ENCODE data around the gene FUT4. TPM values are rescaled to one million over a fixed set of nuclear protein-coding genes. Genes with fewer than 3 reads are reported as not detected.
"Not testable (repeated sequence)": the region's sequence is repeated elsewhere in the genome, so short reads cannot be mapped to it uniquely, and the experiment has no call there.

FUT4 gene
- polyA plus RNA-seq, 1 experiment: 1.9 TPM

- no peaks in the 10 kb centered on the region; the same call in 1 of the 2 replicates for H3K36me3 ChIP-seq (ENCODE audit: control insufficient read depth, insufficient read depth, low read length)
- ChIA-PET CTCF (no interaction called here), POLR2A (no interaction called here)
- H3K27me3 ChIP-seq (ENCODE audit: control insufficient read depth, insufficient read depth, low read length): no peaks in the 10 kb centered on the region
- H3K4me3 ChIP-seq (ENCODE audit: low read depth, low read length): no peak overlapping the region
- no peak for TF ChIP-seq CTCF (IDR thresholded peaks at IDR 0.05; ENCODE audit: insufficient read depth, low read depth, low read length)
- no peak for DNase-seq (ENCODE audit: low read depth)
These were observed 6.8 kb downstream of the FUT4 start for GRCh38 chr11:94550513-94550912.

GRCh38 chr11:94553938-94554337 is 10.2 kb downstream of the FUT4 start:
- CTCF ChIA-PET: interaction anchor here (1.4 to 1.7 kb wide), 3 partner anchors 8 to 28 kb away, joined by 3 to 6 read pairs (median 5); no protein-coding TSS in a partner anchor
- TF ChIP-seq CTCF (IDR thresholded peaks at IDR 0.05; ENCODE audit: insufficient read depth, low read depth, low read length): no peak
- H3K4me3 ChIP-seq (ENCODE audit: low read depth, low read length): no peak overlapping the region
- POLR2A ChIA-PET: no interaction called here
- no peaks in the 10 kb centered on the region for H3K27me3 ChIP-seq (ENCODE audit: control insufficient read depth, insufficient read depth, low read length)
- no peaks in the 10 kb centered on the region for H3K36me3 ChIP-seq (ENCODE audit: control insufficient read depth, insufficient read depth, low read length)
- no peak for DNase-seq (ENCODE audit: low read depth)

- POLR2A ChIA-PET; DNase-seq (ENCODE audit: low read depth); H3K4me3 ChIP-seq (ENCODE audit: low read depth, low read length); H3K27me3 ChIP-seq (ENCODE audit: control insufficient read depth, insufficient read depth, low read length); H3K36me3 ChIP-seq (ENCODE audit: control insufficient read depth, insufficient read depth, low read length): not testable (repeated sequence)
- CTCF ChIA-PET: interaction anchor here (1.5 to 1.9 kb wide), 4 partner anchors 10 to 34 kb away, joined by 5 to 6 read pairs (median 6); no protein-coding TSS in a partner anchor
These were observed 12.1 kb downstream of the FUT4 start for GRCh38 chr11:94555752-94556329.

GRCh38 chr11:94557421-94557820 is 13.7 kb downstream of the FUT4 start:
- ChIA-PET POLR2A (no interaction called here), CTCF (interaction anchor here (1.9 kb wide), 1 partner anchor 36 kb away, joined by 6 read pairs; no protein-coding TSS in a partner anchor)
- H3K36me3 ChIP-seq (ENCODE audit: control insufficient read depth, insufficient read depth, low read length): no peaks in the 10 kb centered on the region
- H3K4me3 ChIP-seq (ENCODE audit: low read depth, low read length): no peak overlapping the region
- H3K27me3 ChIP-seq (ENCODE audit: control insufficient read depth, insufficient read depth, low read length): no peaks in the 10 kb centered on the region
- no peak for TF ChIP-seq CTCF (IDR thresholded peaks at IDR 0.05; ENCODE audit: insufficient read depth, low read depth, low read length)
- no peak for DNase-seq (ENCODE audit: low read depth)

- ChIA-PET POLR2A (interaction anchor here (0.5 kb wide), 1 partner anchor 1860 kb away, joined by 3 read pairs; no protein-coding TSS in a partner anchor), CTCF (no interaction called here)
- DNase-seq (ENCODE audit: low read depth): no peak
- H3K27me3 ChIP-seq (ENCODE audit: control insufficient read depth, insufficient read depth, low read length): no peaks in the 10 kb centered on the region
- TF ChIP-seq CTCF (IDR thresholded peaks at IDR 0.05; ENCODE audit: insufficient read depth, low read depth, low read length): no peak
- H3K36me3 ChIP-seq (ENCODE audit: control insufficient read depth, insufficient read depth, low read length): no peaks in the 10 kb centered on the region
- no peak overlapping the region for H3K4me3 ChIP-seq (ENCODE audit: low read depth, low read length)
These were observed 14.3 kb downstream of the FUT4 start for GRCh38 chr11:94557992-94558391.

- Histone ChIP-seq H3K36me3 (ENCODE audit: control insufficient read depth, insufficient read depth, low read length) (no peaks in the 10 kb centered on the region), H3K27me3 (ENCODE audit: control insufficient read depth, insufficient read depth, low read length) (no peaks in the 10 kb centered on the region), H3K4me3 (ENCODE audit: low read depth, low read length) (no peak overlapping the region)
- ChIA-PET CTCF (interaction anchor here (0.8 to 1.6 kb wide), 2 partner anchors 10 to 37 kb away, joined by 3 to 7 read pairs; no protein-coding TSS in a partner anchor), POLR2A (interaction anchor here (0.5 kb wide), 1 partner anchor 1859 kb away, joined by 3 read pairs; no protein-coding TSS in a partner anchor)
- no peak for TF ChIP-seq CTCF (IDR thresholded peaks at IDR 0.05; ENCODE audit: insufficient read depth, low read depth, low read length)
- no peak for DNase-seq (ENCODE audit: low read depth)
These were observed 14.7 kb downstream of the FUT4 start for GRCh38 chr11:94558468-94558867.
